ENCODE results near the gene KCNJ6. TPM values are rescaled to one million over a fixed set of nuclear protein-coding genes. Genes with fewer than 3 reads are reported as not detected.

Gene KCNJ6
- total RNA-seq, 2 experiments from 2014 or later, result not detected

GRCh38 chr21:37787456-37787855 lies 128.8 kb downstream of the KCNJ6 start:
- CTCF ChIA-PET, result no interaction called here
- H3K36me3 Mint-ChIP-seq (ENCODE audit: low read depth), result no peaks in the 10 kb centered on the region
- H3K9me3 Mint-ChIP-seq (ENCODE audit: low read depth), result no peaks in the 10 kb centered on the region
- no peak overlapping the region for H3K4me3 Mint-ChIP-seq
- ATAC-seq (no peak), DNase-seq (no peak)
- no peak overlapping the region for H3K27ac Mint-ChIP-seq
- H3K27me3 Mint-ChIP-seq, result peaks cover 3% of the 10 kb centered on the region
- H3K4me1 Mint-ChIP-seq, result no peaks in the 10 kb centered on the region
- intact Hi-C loops (cut with DNase I, micrococcal nuclease), result no loop called here
- POLR2A ChIA-PET, result no interaction called here

GRCh38 chr21:37784591-37785318 lies 131.5 kb downstream of the KCNJ6 start:
- intact Hi-C loops (cut with DNase I, micrococcal nuclease), result no loop called here
- DNase-seq, result no peak
- CTCF ChIA-PET, result no interaction called here

GRCh38 chr21:37783016-37783415 lies 133.2 kb downstream of the KCNJ6 start:
- CTCF ChIA-PET, result no interaction called here
- intact Hi-C loops (cut with DNase I, micrococcal nuclease), result no loop called here
- Mint-ChIP-seq H3K36me3 (ENCODE audit: low read depth) (no peaks in the 10 kb centered on the region), H3K4me1 (no peaks in the 10 kb centered on the region), H3K4me3 (no peak overlapping the region), H3K27ac (no peak overlapping the region), H3K27me3 (peaks cover 18% of the 10 kb centered on the region), H3K9me3 (ENCODE audit: low read depth) (peaks cover 3% of the 10 kb centered on the region)
- no peak for ATAC-seq
- DNase-seq, result no peak
- POLR2A ChIA-PET, result no interaction called here

More at GRCh38 chr21:37784591-37785318, 131.5 kb downstream of the KCNJ6 start:
- peaks cover 3% of the 10 kb centered on the region for H3K9me3 Mint-ChIP-seq (ENCODE audit: low read depth)
- no peak overlapping the region for H3K27ac Mint-ChIP-seq
- no peak for ATAC-seq
- H3K4me1 Mint-ChIP-seq, result no peaks in the 10 kb centered on the region
- no peaks in the 10 kb centered on the region for H3K36me3 Mint-ChIP-seq (ENCODE audit: low read depth)
- H3K27me3 Mint-ChIP-seq, result peaks cover 11% of the 10 kb centered on the region
- POLR2A ChIA-PET, result no interaction called here
- no peak overlapping the region for H3K4me3 Mint-ChIP-seq

GRCh38 chr21:37780991-37781983 lies 135.0 kb downstream of the KCNJ6 start:
- H3K4me3 Mint-ChIP-seq, result no peak overlapping the region
- DNase-seq, result no peak
- intact Hi-C loops (cut with DNase I, micrococcal nuclease), result no loop called here
- H3K36me3 Mint-ChIP-seq (ENCODE audit: low read depth), result no peaks in the 10 kb centered on the region
- ATAC-seq, result no peak
- no peak overlapping the region for H3K27ac Mint-ChIP-seq
- ChIA-PET CTCF (interaction anchor here (0.6 kb wide), 1 partner anchor 26 kb away, joined by 3 read pairs; no protein-coding TSS in a partner anchor), POLR2A (no interaction called here)
- peaks cover 21% of the 10 kb centered on the region for H3K27me3 Mint-ChIP-seq
- peaks cover 3% of the 10 kb centered on the region for H3K9me3 Mint-ChIP-seq (ENCODE audit: low read depth)
- no peaks in the 10 kb centered on the region for H3K4me1 Mint-ChIP-seq

GRCh38 chr21:37771181-37771580 lies 145.1 kb downstream of the KCNJ6 start:
- Mint-ChIP-seq H3K9me3 (ENCODE audit: low read depth) (no peaks in the 10 kb centered on the region), H3K36me3 (ENCODE audit: low read depth) (no peaks in the 10 kb centered on the region), H3K4me1 (no peaks in the 10 kb centered on the region), H3K4me3 (no peak overlapping the region), H3K27ac (no peak overlapping the region), H3K27me3 (peaks cover 5% of the 10 kb centered on the region)
- no peak for DNase-seq
- ChIA-PET POLR2A (no interaction called here), CTCF (no interaction called here)
- ATAC-seq, result no peak
- intact Hi-C loops (cut with DNase I, micrococcal nuclease), result no loop called here

GRCh38 chr21:37770461-37770860 lies 145.8 kb downstream of the KCNJ6 start:
- Mint-ChIP-seq H3K36me3 (ENCODE audit: low read depth) (no peaks in the 10 kb centered on the region), H3K27me3 (peaks cover 5% of the 10 kb centered on the region), H3K27ac (no peak overlapping the region), H3K9me3 (ENCODE audit: low read depth) (no peaks in the 10 kb centered on the region), H3K4me1 (no peaks in the 10 kb centered on the region), H3K4me3 (no peak overlapping the region)
- no peak for DNase-seq
- ChIA-PET POLR2A (no interaction called here), CTCF (interaction anchor here (0.6 kb wide), 1 partner anchor 55 kb away, joined by 4 read pairs; no protein-coding TSS in a partner anchor)
- intact Hi-C loops (cut with DNase I, micrococcal nuclease), result no loop called here
- no peak for ATAC-seq

GRCh38 chr21:37769656-37770055 lies 146.6 kb downstream of the KCNJ6 start:
- POLR2A ChIA-PET, result no interaction called here
- no peak for DNase-seq
- Mint-ChIP-seq H3K27ac (no peak overlapping the region), H3K36me3 (ENCODE audit: low read depth) (no peaks in the 10 kb centered on the region), H3K9me3 (ENCODE audit: low read depth) (no peaks in the 10 kb centered on the region), H3K4me3 (no peak overlapping the region), H3K4me1 (no peaks in the 10 kb centered on the region), H3K27me3 (peaks cover 5% of the 10 kb centered on the region)
- intact Hi-C loops (cut with DNase I, micrococcal nuclease), result loop anchor here in 1 of 2 experiments (10.0 kb wide), 1 partner anchor 145 kb away; the partner anchor contains the start of gene KCNJ6
- CTCF ChIA-PET, result interaction anchor here (0.6 kb wide), 1 partner anchor 55 kb away, joined by 4 read pairs; no protein-coding TSS in a partner anchor
- ATAC-seq, result no peak

- ChIA-PET CTCF (interaction anchor here (0.6 to 1.3 kb wide), 2 partner anchors 43 to 55 kb away, joined by 3 read pairs; no protein-coding TSS in a partner anchor), POLR2A (no interaction called here)
- intact Hi-C loops (cut with DNase I, micrococcal nuclease), result loop anchor here in 1 of 2 experiments (10.0 kb wide), 1 partner anchor 147 kb away; the partner anchor contains the start of gene KCNJ6
- H3K27ac Mint-ChIP-seq, result no peak overlapping the region
- no peaks in the 10 kb centered on the region for H3K36me3 Mint-ChIP-seq (ENCODE audit: low read depth)
- DNase-seq, result no peak
- no peaks in the 10 kb centered on the region for H3K4me1 Mint-ChIP-seq
- no peaks in the 10 kb centered on the region for H3K9me3 Mint-ChIP-seq (ENCODE audit: low read depth)
- H3K27me3 Mint-ChIP-seq, result peaks cover 3% of the 10 kb centered on the region
- no peak for ATAC-seq
- no peak overlapping the region for H3K4me3 Mint-ChIP-seq
These were observed 148.3 kb downstream of the KCNJ6 start for GRCh38 chr21:37767984-37768383.

- POLR2A ChIA-PET, result no interaction called here
- CTCF ChIA-PET, result no interaction called here
These were observed 150.1 kb downstream of the KCNJ6 start for GRCh38 chr21:37766129-37766528.

GRCh38 chr21:37765221-37765900 lies 150.9 kb downstream of the KCNJ6 start:
- H3K4me1 Mint-ChIP-seq, result no peaks in the 10 kb centered on the region
- CTCF ChIA-PET, result no interaction called here
- no peaks in the 10 kb centered on the region for H3K9me3 Mint-ChIP-seq (ENCODE audit: low read depth)

More at GRCh38 chr21:37766129-37766528, 150.1 kb downstream of the KCNJ6 start:
- no peak overlapping the region for H3K27ac Mint-ChIP-seq
- no peaks in the 10 kb centered on the region for H3K36me3 Mint-ChIP-seq (ENCODE audit: low read depth)
- H3K27me3 Mint-ChIP-seq, result peaks cover 3% of the 10 kb centered on the region
- no peaks in the 10 kb centered on the region for H3K4me1 Mint-ChIP-seq
- no peak for ATAC-seq
- H3K4me3 Mint-ChIP-seq, result no peak overlapping the region
- intact Hi-C loops (cut with DNase I, micrococcal nuclease), result loop anchor here in 1 of 2 experiments (10.0 kb wide), 1 partner anchor 149 kb away; the partner anchor contains the start of gene KCNJ6
- no peaks in the 10 kb centered on the region for H3K9me3 Mint-ChIP-seq (ENCODE audit: low read depth)
- no peak for DNase-seq

GRCh38 chr21:37764691-37765090 lies 151.6 kb downstream of the KCNJ6 start:
- intact Hi-C loops (cut with DNase I, micrococcal nuclease), result loop anchor here in 1 of 2 experiments (10.0 kb wide), 1 partner anchor 150 kb away; the partner anchor contains the start of gene KCNJ6
- no peak overlapping the region for H3K4me3 Mint-ChIP-seq
- H3K36me3 Mint-ChIP-seq (ENCODE audit: low read depth), result no peaks in the 10 kb centered on the region
- H3K9me3 Mint-ChIP-seq (ENCODE audit: low read depth), result no peaks in the 10 kb centered on the region
- peaks cover 3% of the 10 kb centered on the region for H3K27me3 Mint-ChIP-seq
- ATAC-seq (no peak), DNase-seq (no peak)
- no peak overlapping the region for H3K27ac Mint-ChIP-seq
- ChIA-PET POLR2A (no interaction called here), CTCF (interaction anchor here (0.8 kb wide), 1 partner anchor 650 kb away, joined by 6 read pairs; no protein-coding TSS in a partner anchor)
- H3K4me1 Mint-ChIP-seq, result no peaks in the 10 kb centered on the region

More at GRCh38 chr21:37765221-37765900, 150.9 kb downstream of the KCNJ6 start:
- no peak for DNase-seq
- intact Hi-C loops (cut with DNase I, micrococcal nuclease), result loop anchor here in 1 of 2 experiments (10.0 kb wide), 1 partner anchor 149 kb away; the partner anchor contains the start of gene KCNJ6
- no peak overlapping the region for H3K27ac Mint-ChIP-seq
- POLR2A ChIA-PET, result no interaction called here
- no peak overlapping the region for H3K4me3 Mint-ChIP-seq
- peaks cover 3% of the 10 kb centered on the region for H3K27me3 Mint-ChIP-seq
- ATAC-seq, result no peak
- H3K36me3 Mint-ChIP-seq (ENCODE audit: low read depth), result no peaks in the 10 kb centered on the region

All from activated CD4-positive, alpha-beta T cell treated with anti-CD3 and anti-CD28 coated beads for 36 hours (primary cell).